Erythroblast (primary cell): Measurements from ENCODE around the gene ITPKB.
"Not testable (repeated sequence)": the region's sequence is repeated elsewhere in the genome, so short reads cannot be mapped to it uniquely, and the experiment has no call there.

Experiments used
- DNase-seq, 2 experiments: peaks; one replicate each; lab custom pipeline; 2025; lab: John Stamatoyannopoulos, UW
- GATA1 ChIP-seq: IDR thresholded peaks from 2 replicates; pipeline ENCODE4 v1.6.1; 2011; ENCODE audit warnings: low read depth, mild to moderate bottlenecking, control low read depth, low read length, moderate library complexity
- POLR2A ChIP-seq: IDR thresholded peaks from 2 replicates; pipeline ENCODE4 v1.6.1; 2011; ENCODE audit warnings: mild to moderate bottlenecking, low read length

ITPKB gene

GRCh38 chr1:226618380-226618779 lies 120.7 kb downstream of the ITPKB start:
- no peak for DNase-seq
- no peak for TF ChIP-seq POLR2A
- TF ChIP-seq GATA1 = no peak

- DNase-seq = not testable (repeated sequence)
Measured at GRCh38 chr1:226617719-226618118, 121.4 kb downstream of the ITPKB start.

DNA sequence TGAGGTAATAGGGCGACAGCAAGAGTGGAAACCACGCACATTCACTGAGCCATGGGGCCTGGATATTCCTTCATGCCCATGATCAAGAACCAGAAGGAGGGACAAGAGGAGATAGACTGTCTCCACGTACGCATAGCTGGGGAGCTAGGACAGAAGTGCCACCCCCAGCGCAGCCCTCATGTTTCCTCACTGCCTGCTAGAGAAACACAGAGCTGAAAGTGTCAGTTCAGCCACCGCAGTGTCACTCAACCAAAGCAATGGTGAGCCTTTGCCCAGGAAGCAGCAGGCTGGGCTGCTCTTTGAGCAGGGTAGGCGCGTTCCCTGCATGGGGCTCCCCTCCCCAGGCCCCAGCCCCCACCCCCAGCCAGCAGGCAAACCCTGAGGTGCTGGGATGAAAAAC lies 122.0 kb downstream of the ITPKB start:
- no peak for TF ChIP-seq GATA1
- TF ChIP-seq POLR2A = no peak
- no peak for DNase-seq

DNA sequence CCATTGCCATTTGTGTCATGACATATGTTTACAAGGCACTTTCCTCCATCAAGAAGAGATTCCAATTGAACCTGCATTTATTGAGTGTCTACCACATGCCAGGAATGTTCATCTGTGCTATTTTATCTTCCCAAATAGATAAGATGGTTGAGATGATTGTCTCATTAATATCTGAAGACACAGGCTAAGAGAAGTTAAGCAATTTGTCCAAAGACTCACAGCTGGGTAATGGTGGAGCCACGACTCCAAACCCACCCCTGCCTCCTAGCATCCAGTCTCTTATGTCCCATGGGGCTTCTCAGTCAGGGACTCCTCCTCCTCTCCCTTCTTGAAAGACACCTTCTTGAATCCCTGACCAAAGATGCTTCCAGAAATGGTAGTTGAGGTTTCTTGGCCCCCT lies 122.4 kb downstream of the ITPKB start:
- TF ChIP-seq GATA1 (no peak), POLR2A (no peak)
- DNase-seq = no peak

DNA sequence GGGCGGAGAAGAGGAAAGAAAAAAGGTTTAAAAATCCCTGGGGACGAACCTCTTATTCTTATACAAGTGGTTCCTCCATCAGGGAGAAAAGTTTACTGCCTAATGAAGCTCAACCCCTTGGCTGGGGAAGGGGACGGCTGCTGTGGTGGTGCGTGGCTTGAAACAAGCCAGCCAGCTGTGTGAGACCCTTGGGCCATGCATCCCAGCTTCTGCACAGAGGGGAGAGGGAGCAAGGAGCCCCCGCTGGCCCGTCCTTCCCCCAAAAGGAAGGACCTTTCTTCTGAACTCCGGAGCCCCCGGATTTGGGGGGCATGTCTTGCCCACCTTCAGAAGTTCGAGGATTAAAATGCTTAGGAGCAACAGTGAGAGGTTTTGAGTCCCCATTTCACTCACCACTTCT lies 123.2 kb downstream of the ITPKB start:
- no peak for TF ChIP-seq POLR2A
- TF ChIP-seq GATA1 = no peak
- DNase-seq = no peak

DNA sequence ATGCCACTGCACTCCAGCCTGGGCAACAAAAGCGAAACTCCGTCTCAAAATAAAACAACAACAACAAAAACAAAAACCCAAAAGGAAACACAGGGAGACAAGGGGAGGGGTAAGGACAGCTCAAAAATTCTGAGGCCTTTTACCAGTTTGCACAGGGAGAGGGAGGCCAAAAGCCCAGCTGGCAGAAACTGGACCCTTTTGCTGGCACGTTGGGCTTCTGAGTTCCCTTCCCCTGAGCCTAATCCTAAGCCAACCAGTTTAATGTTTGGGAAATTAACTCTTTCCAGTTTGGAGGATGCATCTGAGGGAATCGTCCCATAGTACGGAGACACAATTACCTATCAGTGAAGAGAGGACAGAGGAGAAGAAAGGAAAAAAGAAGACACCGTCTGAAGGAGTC lies 127.1 kb downstream of the ITPKB start:
- not testable (repeated sequence) for DNase-seq

GRCh38 chr1:226611301-226611700 lies 127.8 kb downstream of the ITPKB start:
- TF ChIP-seq POLR2A (no peak), GATA1 (no peak)

DNA sequence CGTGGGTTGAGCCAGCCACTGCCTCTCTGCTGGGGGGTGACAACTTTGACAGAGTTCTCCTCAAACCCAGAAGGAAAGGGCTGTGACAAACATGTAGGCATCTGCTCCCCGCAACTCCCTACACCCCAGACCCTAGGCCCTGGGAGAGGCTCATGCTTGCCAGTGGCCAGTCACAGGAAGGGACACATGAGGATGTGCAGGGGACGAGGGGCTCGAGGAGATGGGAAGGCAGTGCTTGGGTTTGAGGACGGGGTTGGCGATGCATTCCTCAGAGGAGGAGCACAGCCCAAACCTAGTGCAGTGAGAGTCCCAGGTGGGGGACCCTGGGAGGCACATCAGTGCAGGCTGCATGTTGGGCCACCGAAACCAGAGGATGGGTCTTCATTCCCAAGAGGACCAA lies 128.4 kb downstream of the ITPKB start:
- no peak for DNase-seq
- TF ChIP-seq POLR2A = no peak

More at GRCh38 chr1:226611301-226611700, 127.8 kb downstream of the ITPKB start:
- no peak for DNase-seq

DNA sequence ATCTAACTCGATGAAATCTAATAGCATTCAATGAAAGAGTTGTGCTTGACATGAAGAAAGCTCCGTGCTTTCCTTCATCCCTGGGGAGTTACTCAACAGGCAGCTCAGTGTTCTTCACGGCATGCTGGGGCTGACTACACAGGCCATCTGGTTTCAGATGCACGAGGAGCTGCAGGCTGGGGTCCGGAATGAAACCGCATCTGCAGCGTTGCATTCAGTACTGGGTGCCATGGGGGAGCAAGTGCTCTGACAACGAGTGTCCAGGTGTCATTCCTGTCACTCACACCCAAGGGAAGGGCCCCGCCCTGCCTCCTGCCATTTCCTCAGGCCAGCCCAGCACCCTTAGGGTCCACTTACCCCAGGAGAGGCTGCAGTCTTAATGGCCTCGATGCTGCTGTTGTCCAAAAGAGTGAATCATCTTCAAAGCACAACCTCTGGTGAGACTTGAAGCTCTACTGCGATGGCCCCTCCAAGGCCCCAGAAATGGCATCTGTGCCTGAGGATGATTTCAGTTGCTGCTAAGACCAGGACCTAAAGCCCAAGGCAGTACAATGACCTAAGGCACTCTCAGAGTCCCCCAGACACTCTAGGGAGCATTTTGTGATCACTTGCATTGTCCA lies 129.1 kb downstream of the ITPKB start:
- TF ChIP-seq GATA1 (no peak), POLR2A (no peak)
- no peak for DNase-seq

- TF ChIP-seq POLR2A = no peak
- no peak for TF ChIP-seq GATA1
- DNase-seq = peak; percentile 70 to 83
Measured at GRCh38 chr1:226608699-226609505, 130.2 kb downstream of the ITPKB start.

- DNase-seq = no peak
- TF ChIP-seq POLR2A (no peak), GATA1 (no peak)
Measured at GRCh38 chr1:226607821-226608220, 131.3 kb downstream of the ITPKB start.

- TF ChIP-seq GATA1 (no peak), POLR2A (no peak)
- no peak for DNase-seq
Measured at GRCh38 chr1:226607268-226607660, 131.8 kb downstream of the ITPKB start.

DNA sequence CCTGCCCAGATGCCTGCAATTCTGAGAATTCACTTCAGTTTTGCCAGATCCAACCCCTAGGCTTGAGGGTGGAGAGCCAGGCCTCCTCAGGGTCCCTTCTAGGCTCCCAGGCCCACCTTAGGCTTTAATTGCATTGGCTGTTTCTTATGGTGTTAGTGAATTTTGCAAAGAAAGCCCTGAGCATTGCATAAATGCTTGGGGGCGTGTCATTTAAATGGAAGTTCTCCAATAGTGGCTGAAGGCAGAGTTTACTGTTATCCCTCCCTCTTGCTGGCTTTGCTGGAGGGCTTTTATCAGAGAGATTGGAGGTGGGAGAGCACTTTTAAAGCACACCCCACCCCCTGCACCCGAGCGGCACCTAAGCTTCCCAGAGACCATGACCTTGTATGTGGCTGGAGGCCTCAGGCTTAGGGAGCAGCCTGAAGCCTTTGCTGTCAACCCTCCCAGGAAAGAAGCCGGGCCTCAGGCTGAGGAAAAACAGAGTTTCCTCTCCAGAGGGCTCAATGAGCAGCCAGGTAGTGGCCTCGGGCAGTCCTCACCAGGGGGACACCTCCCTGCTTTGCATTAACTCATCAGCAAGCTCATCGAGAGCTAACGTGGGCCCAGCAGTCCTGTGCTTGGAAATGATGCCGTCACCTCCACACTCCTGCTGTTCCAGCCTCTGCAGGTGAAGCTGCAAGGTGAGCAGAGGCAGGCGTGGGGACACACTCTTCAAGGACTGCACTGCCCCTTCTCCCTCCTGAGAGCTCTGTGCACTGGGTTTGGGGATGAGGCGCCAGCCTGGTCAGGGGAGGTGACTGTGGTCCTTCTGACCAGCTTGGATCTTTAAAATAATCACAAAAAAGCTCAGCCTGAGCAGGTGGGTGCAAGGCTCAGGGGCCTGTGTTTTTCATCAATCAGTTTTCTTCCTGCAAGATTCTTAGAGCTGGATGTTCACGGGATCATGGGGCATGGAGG lies 132.5 kb downstream of the ITPKB start:
- DNase-seq = no peak
- TF ChIP-seq POLR2A (no peak), GATA1 (no peak)

GRCh38 chr1:226605318-226605950 lies 133.6 kb downstream of the ITPKB start:
- no peak for TF ChIP-seq POLR2A
- TF ChIP-seq GATA1 = no peak
- no peak for DNase-seq
